Upper lobe of left lung (tissue), 4 donors: Measurements from ENCODE around the gene SPSB2.

Source experiments
- CTCF ChIP-seq, 6 experiments: fragments of 450-650 bp in 4 of 6; fragments of 200-600 bp in 2 of 6; sonication (generic) in 2 of 6; IDR thresholded peaks; one replicate each; pipeline ENCODE4 v1.5.1; 2016 to 2019; ENCODE audit warnings: antibody characterized with exemption in 6 of 6
- EP300 ChIP-seq, 4 donors: sonication (generic); formaldehyde crosslinking; IDR thresholded peaks; one replicate each; pipeline ENCODE4 v1.5.1; 2017; ENCODE audit warnings: antibody characterized with exemption in 4 of 4, control low read depth in 2 of 4
- POLR2A ChIP-seq, 4 donors: fragments of 450-650 bp; IDR thresholded peaks; one replicate each; pipeline ENCODE4 v1.5.1; 2016 to 2017; ENCODE audit warnings: antibody characterized with exemption in 4 of 4, mild to moderate bottlenecking in 2 of 4
- POLR2AphosphoS5 ChIP-seq, 2 donors: sonication (generic); formaldehyde crosslinking; IDR thresholded peaks; one replicate each; pipeline ENCODE4 v1.5.1; 2017; ENCODE audit warnings: antibody characterized with exemption in 2 of 2

DNA sequence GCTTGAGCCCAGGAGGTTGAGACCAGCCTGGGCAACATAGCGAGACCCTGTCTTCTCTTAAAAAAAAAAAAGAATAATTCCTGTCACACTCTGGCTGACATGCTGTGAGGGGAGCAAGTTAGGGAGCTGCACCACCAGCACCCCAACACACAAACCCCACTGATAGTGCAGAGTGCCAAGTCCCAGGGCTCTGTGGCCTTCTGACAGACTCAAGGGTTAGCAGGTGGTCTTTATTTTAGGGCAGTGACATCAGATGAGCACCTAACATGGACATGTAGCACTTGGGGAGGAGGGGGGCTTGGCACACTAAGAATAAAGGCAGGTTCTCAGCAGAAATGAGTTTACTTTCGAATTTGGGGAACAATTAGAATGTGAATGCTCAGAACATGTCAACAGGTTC lies 14.3 kb downstream of the SPSB2 start:
- TF ChIP-seq CTCF (IDR thresholded peaks at IDR 0.05): no peak
- no peak for TF ChIP-seq POLR2A (IDR thresholded peaks at IDR 0.05)
- TF ChIP-seq POLR2AphosphoS5 (IDR thresholded peaks at IDR 0.05): no peak
- TF ChIP-seq EP300 (IDR thresholded peaks at IDR 0.05): no peak
